ENCODE measurements around the gene LRRC4C. TPM values are rescaled to one million over a fixed set of nuclear protein-coding genes. Genes with fewer than 3 reads are reported as not detected.

The LRRC4C gene
- total RNA-seq, 2 donors from 2014 or later, result 2.7 to 2.8 TPM

DNA sequence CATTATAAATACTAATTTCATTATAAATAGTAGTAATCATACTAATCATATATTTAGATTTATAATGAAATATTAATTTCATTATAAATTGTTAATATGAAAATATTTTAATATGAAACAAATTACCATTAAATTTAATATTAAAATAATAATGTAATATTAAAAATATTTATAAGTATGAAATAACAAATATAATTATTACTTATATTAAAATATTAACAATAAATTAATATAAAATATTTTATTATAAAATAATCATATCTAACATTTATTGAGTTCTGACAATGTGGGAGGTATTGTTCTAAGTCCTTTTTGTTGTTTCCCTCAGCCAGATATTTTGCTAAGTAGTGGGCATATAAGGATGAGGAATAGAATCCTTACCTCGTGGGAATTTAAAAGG, 1341.4 kb downstream of the LRRC4C start:
- TF ChIP-seq, protein P1, sequence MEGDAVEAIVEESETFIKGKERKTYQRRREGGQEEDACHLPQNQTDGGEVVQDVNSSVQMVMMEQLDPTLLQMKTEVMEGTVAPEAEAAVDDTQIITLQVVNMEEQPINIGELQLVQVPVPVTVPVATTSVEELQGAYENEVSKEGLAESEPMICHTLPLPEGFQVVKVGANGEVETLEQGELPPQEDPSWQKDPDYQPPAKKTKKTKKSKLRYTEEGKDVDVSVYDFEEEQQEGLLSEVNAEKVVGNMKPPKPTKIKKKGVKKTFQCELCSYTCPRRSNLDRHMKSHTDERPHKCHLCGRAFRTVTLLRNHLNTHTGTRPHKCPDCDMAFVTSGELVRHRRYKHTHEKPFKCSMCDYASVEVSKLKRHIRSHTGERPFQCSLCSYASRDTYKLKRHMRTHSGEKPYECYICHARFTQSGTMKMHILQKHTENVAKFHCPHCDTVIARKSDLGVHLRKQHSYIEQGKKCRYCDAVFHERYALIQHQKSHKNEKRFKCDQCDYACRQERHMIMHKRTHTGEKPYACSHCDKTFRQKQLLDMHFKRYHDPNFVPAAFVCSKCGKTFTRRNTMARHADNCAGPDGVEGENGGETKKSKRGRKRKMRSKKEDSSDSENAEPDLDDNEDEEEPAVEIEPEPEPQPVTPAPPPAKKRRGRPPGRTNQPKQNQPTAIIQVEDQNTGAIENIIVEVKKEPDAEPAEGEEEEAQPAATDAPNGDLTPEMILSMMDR (IDR thresholded peaks at IDR 0.05), result no peak
- DNase-seq (ENCODE audit: low spot score), result no peak
- Histone ChIP-seq H3K27me3 (no peaks in the 10 kb centered on the region), H3K4me1 (no peaks in the 10 kb centered on the region), H3K4me3 (no peak overlapping the region), H3K9me3 (no peaks in the 10 kb centered on the region), H3K27ac (no peak overlapping the region), H3K36me3 (no peaks in the 10 kb centered on the region)

DNA sequence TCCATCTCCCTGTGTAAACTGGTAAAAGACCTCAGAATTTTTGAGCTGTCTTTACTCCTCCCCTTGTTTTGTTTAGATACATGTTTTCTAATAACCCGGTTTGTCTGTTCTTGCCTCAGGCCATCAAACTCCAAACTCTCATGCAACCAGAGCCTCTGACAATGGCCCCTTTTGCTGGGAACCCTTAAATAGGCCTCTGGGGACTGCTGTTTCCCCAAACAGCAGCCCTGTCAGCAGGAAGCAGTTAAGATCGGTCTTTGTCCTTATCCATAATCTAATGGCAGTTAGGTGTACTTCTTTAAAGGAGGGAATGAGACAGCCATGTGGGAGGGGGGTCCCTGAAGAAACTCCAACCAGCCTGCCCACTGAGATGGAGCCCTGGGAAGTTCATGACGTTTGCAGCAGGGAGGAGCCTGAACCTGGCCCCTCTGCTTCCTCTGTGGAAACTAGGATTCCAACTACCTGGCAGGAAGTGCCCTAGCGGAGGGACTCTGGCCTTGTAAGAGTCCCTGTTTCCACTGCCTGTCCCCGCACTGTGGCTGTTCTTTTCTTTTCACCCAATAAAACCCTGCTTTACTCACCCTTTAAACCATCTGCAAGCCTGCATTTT, 1354.4 kb downstream of the LRRC4C start:
- TF ChIP-seq, protein P1 (IDR thresholded peaks at IDR 0.05), result no peak
- H3K4me1 ChIP-seq, result no peaks in the 10 kb centered on the region
- H3K27ac ChIP-seq, result no peak overlapping the region
- no peaks in the 10 kb centered on the region for H3K27me3 ChIP-seq
- no peak for DNase-seq (ENCODE audit: low spot score)
- no peaks in the 10 kb centered on the region for H3K36me3 ChIP-seq
- H3K4me3 ChIP-seq, result no peak overlapping the region
- peaks cover 0 to 3% of the 10 kb centered on the region in 2 donors for H3K9me3 ChIP-seq

DNA sequence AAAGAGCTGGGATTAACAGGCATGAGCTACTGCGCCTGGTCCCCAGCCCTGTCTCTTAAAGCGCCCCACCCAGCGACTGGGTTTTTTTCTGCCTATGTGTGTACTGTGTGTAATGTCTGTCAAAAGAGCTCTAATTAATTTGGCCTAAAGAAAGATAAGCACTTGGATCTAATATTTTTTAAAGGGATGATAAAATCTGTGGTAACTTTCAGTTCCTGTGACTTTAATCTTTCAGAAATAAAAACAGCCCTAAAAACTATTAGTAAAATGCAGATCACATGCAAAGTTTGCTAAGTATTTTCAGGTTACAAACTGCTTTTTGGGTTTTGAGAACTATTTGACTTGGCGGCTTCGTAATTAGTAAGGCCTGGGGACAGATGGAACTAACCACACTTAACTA, 1358.7 kb downstream of the LRRC4C start:
- TF ChIP-seq, protein P1 (IDR thresholded peaks at IDR 0.05), result no peak
- Histone ChIP-seq H3K4me3 (no peak overlapping the region), H3K36me3 (no peaks in the 10 kb centered on the region), H3K4me1 (no peaks in the 10 kb centered on the region), H3K27ac (no peak overlapping the region), H3K27me3 (no peaks in the 10 kb centered on the region), H3K9me3 (peaks cover 0 to 3% of the 10 kb centered on the region in 2 donors)
- no peak for DNase-seq (ENCODE audit: low spot score)

DNA sequence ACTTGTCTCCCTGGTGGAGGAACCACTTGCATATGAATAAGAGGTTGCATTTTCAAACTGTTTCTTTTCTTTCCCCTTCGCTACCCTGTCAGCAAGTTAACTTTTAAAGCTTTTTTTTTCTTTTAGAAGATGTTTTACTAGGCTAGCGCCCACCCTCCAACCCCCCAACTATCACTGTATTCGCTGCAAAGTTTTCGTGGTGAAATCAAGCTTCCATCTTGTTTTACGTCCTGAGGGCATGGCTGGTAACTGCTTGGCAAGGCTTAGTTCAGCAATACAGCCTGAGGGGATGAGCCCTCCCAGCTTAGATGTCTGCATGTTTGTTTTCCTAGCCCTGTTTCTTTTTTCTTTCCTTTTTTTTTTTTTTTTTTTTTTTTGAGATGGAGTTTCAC, 1359.3 kb downstream of the LRRC4C start:
- no peak for DNase-seq (ENCODE audit: low spot score)
- no peaks in the 10 kb centered on the region for H3K4me1 ChIP-seq
- H3K27ac ChIP-seq, result no peak overlapping the region
- H3K36me3 ChIP-seq, result no peaks in the 10 kb centered on the region
- H3K27me3 ChIP-seq, result no peaks in the 10 kb centered on the region
- TF ChIP-seq, protein P1 (IDR thresholded peaks at IDR 0.05), result no peak
- H3K9me3 ChIP-seq, result peaks cover 0 to 3% of the 10 kb centered on the region in 2 donors
- no peak overlapping the region for H3K4me3 ChIP-seq

DNA sequence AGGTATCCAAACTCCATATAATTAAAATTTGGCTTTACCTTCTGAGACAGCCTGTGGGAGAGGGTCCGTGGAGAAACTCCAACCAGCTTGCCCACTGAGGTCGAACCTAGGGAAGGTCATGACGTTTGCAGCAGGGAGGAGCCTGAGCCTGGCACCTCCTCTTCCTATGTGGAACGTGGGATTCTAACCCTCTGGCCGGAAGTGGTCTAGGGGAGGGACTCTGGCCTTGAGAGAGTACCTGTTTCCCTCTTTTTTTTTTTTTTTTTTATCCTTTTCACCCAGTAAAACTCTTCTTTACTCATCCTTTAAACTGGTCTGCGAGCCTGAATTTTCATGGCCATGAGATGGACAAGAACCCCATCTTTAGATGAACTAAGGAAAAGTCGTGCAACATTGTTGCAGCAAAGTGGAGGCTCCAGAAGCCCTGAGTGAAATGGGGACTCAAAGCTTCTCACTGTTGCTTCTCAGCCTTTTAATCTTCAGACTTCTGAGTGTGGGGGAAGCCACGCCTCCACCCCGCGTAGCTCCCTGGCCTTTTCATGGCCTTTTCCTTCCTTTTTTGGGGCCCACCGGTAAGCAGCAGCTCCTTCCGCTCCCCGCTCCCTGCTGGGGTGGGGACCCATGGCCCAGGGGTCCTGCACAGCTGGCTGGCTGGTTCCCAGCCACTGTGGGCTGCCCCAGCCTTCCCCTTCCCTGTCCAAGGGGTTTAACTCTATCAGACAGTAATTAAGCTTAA, 1359.9 kb downstream of the LRRC4C start:
- no peaks in the 10 kb centered on the region for H3K4me1 ChIP-seq
- no peaks in the 10 kb centered on the region for H3K36me3 ChIP-seq
- no peaks in the 10 kb centered on the region for H3K27me3 ChIP-seq
- H3K27ac ChIP-seq, result no peak overlapping the region
- no peak overlapping the region for H3K4me3 ChIP-seq
- no peak for DNase-seq (ENCODE audit: low spot score)
- TF ChIP-seq, protein P1 (IDR thresholded peaks at IDR 0.05), result no peak
- peaks cover 0 to 3% of the 10 kb centered on the region in 2 donors for H3K9me3 ChIP-seq

Measured in right atrium auricular region (tissue), 2 donors.